Kidney (tissue), 14 donors: ENCODE results near the gene TMEM150B. TPM values are rescaled to one million over a fixed set of nuclear protein-coding genes. Genes with fewer than 3 reads are reported as not detected.

Experiments
- DNase-seq, 5 donors: peaks; one replicate each; pipeline ENCODE4 v3.0.0-alpha.2; 2013 to 2020
- FAIRE-seq: peaks from 2 replicates; lab custom pipeline; 2012; peaks lifted over from hg19 to GRCh38; lab: Jason Lieb, UNC
- H3K27ac ChIP-seq, 2 donors: one replicate each; pipeline ENCODE4 v1.7.0; 2013; ENCODE audit warnings: low read depth in 2 of 2, low read length in 2 of 2, inconsistent platforms in 1 of 2
- H3K27me3 ChIP-seq: one replicate; pipeline ENCODE4 v1.7.1; 2013; ENCODE audit warnings: low read length, inconsistent platforms; ENCODE audit not compliant: control insufficient read depth, insufficient read depth
- H3K36me3 ChIP-seq, 3 donors: one replicate each; pipeline versions ENCODE4 v1.7.0 to v1.7.1; 2013; ENCODE audit warnings: low read length in 3 of 3, control low read depth in 1 of 3, inconsistent platforms in 1 of 3; ENCODE audit not compliant: insufficient read depth in 3 of 3, control insufficient read depth in 2 of 3
- H3K4me1 ChIP-seq, 3 donors: one replicate each; pipeline versions ENCODE4 v1.7.0 to v1.7.1; 2013; ENCODE audit warnings: low read length in 3 of 3, inconsistent platforms in 1 of 3, low read depth in 1 of 3; ENCODE audit not compliant: control insufficient read depth in 2 of 3, insufficient read depth in 2 of 3
- H3K4me3 ChIP-seq, 3 donors: one replicate each; pipeline versions ENCODE4 v1.7.0 to v1.8.1; 2013; ENCODE audit warnings: low read length in 3 of 3, control low read depth in 1 of 3, inconsistent platforms in 1 of 3
- H3K9ac ChIP-seq, 3 donors: one replicate each; pipeline versions ENCODE4 v1.7.0 to v1.7.1; 2013; ENCODE audit warnings: low read length in 3 of 3, control low read depth in 1 of 3, inconsistent platforms in 1 of 3
- H3K9me3 ChIP-seq, 3 donors: one replicate each; pipeline versions ENCODE4 v1.7.0 to v1.7.1; 2013; ENCODE audit warnings: low read length in 3 of 3, control low read depth in 1 of 3, inconsistent platforms in 1 of 3; ENCODE audit not compliant: control insufficient read depth in 2 of 3, insufficient read depth in 1 of 3
- CTCF ChIP-seq: IDR thresholded peaks from 3 replicates; pipeline ENCODE4 v1.5.1; 2012; ENCODE audit warnings: mild to moderate bottlenecking, moderate library complexity, borderline replicate concordance; ENCODE audit not compliant: insufficient read depth; ENCODE audit errors: extremely low read depth
- intact Hi-C: fragments of 100-400 bp; cut with DNase I; formaldehyde crosslinking; loops from one replicate; pipeline ENCODE4 v1.11.1; 2022
- polyA plus RNA-seq: library from polyadenylated mRNA; stranded (reverse); fragments of 350-450 nt; fragmentation: Illumina TruSeq; extraction: RNeasy Lipid Tissue Mini Kit (QIAGEN cat#74804); gene quantifications from one replicate; pipeline ENCODE4 v1.2.3, GENCODE V29; 2014; ENCODE audit warnings: low read depth, low replicate concordance; ENCODE audit not compliant: insufficient read depth
- total RNA-seq: library from RNA; stranded (reverse); fragmentation: NEBNext Ultra II Directional; extraction: Animal tissue kit (Norgen Biotek cat#: 25700); gene quantifications from one replicate; pipeline ENCODE4 v1.2.1, GENCODE V29; 2021
- donor health status: control.
- donor health status: control.
- donor health status: control.
- donor health status: control.
- donor health status: control.
- donor health status: DM: yes; HTN: yes; CAD: no.
- donor health status: Normal renal cell carcinoma (clear cell type).

TMEM150B gene
- total and polyA plus RNA-seq, 2 donors from 2014 or later, result 3.6 to 5.4 TPM

GRCh38 chr19:55270172-55270942 lies 54.8 kb downstream of the TMEM150B start:
- no peak overlapping the region for H3K27ac ChIP-seq

GRCh38 chr19:55269299-55269698 lies 55.8 kb downstream of the TMEM150B start:
- Histone ChIP-seq H3K4me1 (no peaks in the 10 kb centered on the region), H3K4me3 (no peak overlapping the region), H3K9me3 (peaks cover 0 to 4% (median 0%) of the 10 kb centered on the region in 3 donors), H3K36me3 (peaks cover 0 to 9% (median 7%) of the 10 kb centered on the region in 3 donors), H3K9ac (no peak overlapping the region), H3K27me3 (no peaks in the 10 kb centered on the region), H3K27ac (no peak overlapping the region)
- DNase-seq (no peak), FAIRE-seq (no peak)
- TF ChIP-seq CTCF, result no peak
- intact Hi-C loops, result loop anchor here (10.0 kb wide), 1 partner anchor 346 kb away; no protein-coding TSS in a partner anchor

More at GRCh38 chr19:55270172-55270942, 54.8 kb downstream of the TMEM150B start:
- H3K27me3 ChIP-seq, result no peaks in the 10 kb centered on the region
- FAIRE-seq (no peak), DNase-seq (peak in 1 of 5 donors; percentile 64)
- no peak overlapping the region for H3K4me3 ChIP-seq
- TF ChIP-seq CTCF, result no peak
- intact Hi-C loops, result no loop called here
- H3K9me3 ChIP-seq, result peaks cover 0 to 4% (median 0%) of the 10 kb centered on the region in 3 donors
- H3K4me1 ChIP-seq, result no peaks in the 10 kb centered on the region
- no peak overlapping the region for H3K9ac ChIP-seq
- H3K36me3 ChIP-seq, result peaks cover 0 to 11% (median 9%) of the 10 kb centered on the region in 3 donors

- Histone ChIP-seq H3K4me3 (no peak overlapping the region), H3K4me1 (no peaks in the 10 kb centered on the region), H3K9me3 (peaks cover 0 to 4% (median 0%) of the 10 kb centered on the region in 3 donors), H3K9ac (no peak overlapping the region), H3K27ac (no peak overlapping the region), H3K27me3 (no peaks in the 10 kb centered on the region), H3K36me3 (peaks cover 0 to 4% (median 0%) of the 10 kb centered on the region in 3 donors)
- TF ChIP-seq CTCF, result no peak
- intact Hi-C loops, result loop anchor here (10.0 kb wide), 1 partner anchor 348 kb away; no protein-coding TSS in a partner anchor
- FAIRE-seq (no peak), DNase-seq (no peak)
Measured at GRCh38 chr19:55266840-55267239, 58.3 kb downstream of the TMEM150B start.
